ENCODE measurements around the gene PGM2L1.

GRCh38 chr11:74438681-74439080, 40.4 kb upstream of the PGM2L1 start:
- no peak for TF ChIP-seq CTCF (IDR thresholded peaks at IDR 0.05)
- TF ChIP-seq EP300 (IDR thresholded peaks at IDR 0.05) = no peak
- TF ChIP-seq POLR2A (IDR thresholded peaks at IDR 0.05) = no peak
